A673 (cell line): Measurements from ENCODE around the gene SORCS3. TPM values are rescaled to one million over a fixed set of nuclear protein-coding genes. Genes with fewer than 3 reads are reported as not detected.

ENCODE experiments used
- BruUV-seq: library from RNA; stranded (reverse); fragments of 400-500 nt; replicated peaks from 2 replicates; lab custom pipeline; 2021; lab: Mats Ljungman, UMichigan
- CTCF ChIA-PET: fragments of 300-600 bp; sonication (Branson Sonifier 250); formaldehyde crosslinking; loops from one replicate; lab custom pipeline; 2022; ENCODE audit warnings: antibody characterized with exemption; lab: Charles Lee
- POLR2A ChIA-PET: fragments of 300-600 bp; sonication (Branson Sonifier 250); formaldehyde crosslinking; loops from one replicate; lab custom pipeline; 2022; ENCODE audit warnings: antibody characterized with exemption; ENCODE audit not compliant: low non-redundant PET; lab: Charles Lee
- DNase-seq: peaks from one replicate; pipeline ENCODE4 v3.0.0-alpha.2; 2015; ENCODE audit warnings: low spot score
- H3K27ac ChIP-seq: fragments of 200-600 bp; sonication (generic); 2 replicates; pipeline ENCODE4 v1.5.1; 2016; ENCODE audit warnings: mixed run types, low read depth, mild to moderate bottlenecking, mixed read lengths, antibody characterized with exemption, low read length; ENCODE audit not compliant: poor library complexity, severe bottlenecking
- H3K27me3 ChIP-seq: fragments of 200-600 bp; sonication (generic); replicated peaks from 2 replicates; pipeline ENCODE4 v1.6.1; 2017; ENCODE audit warnings: mixed run types, low read depth, mild to moderate bottlenecking, mixed read lengths, antibody characterized with exemption, low read length; ENCODE audit not compliant: insufficient read depth, poor library complexity
- H3K36me3 ChIP-seq: fragments of 200-600 bp; sonication (generic); 2 replicates; pipeline ENCODE4 v1.6.1; 2016; ENCODE audit warnings: mixed run types, mild to moderate bottlenecking, mixed read lengths, antibody characterized with exemption, low read length; ENCODE audit not compliant: insufficient read depth, poor library complexity, severe bottlenecking
- H3K4me1 ChIP-seq: fragments of 200-600 bp; sonication (generic); 2 replicates; pipeline ENCODE4 v1.6.1; 2017; ENCODE audit warnings: mixed run types, mild to moderate bottlenecking, mixed read lengths, antibody characterized with exemption, low read length; ENCODE audit not compliant: insufficient read depth, poor library complexity, severe bottlenecking
- H3K4me3 ChIP-seq: fragments of 200-600 bp; sonication (generic); 2 replicates; pipeline ENCODE4 v1.5.1; 2016; ENCODE audit warnings: low read depth, mixed run types, mild to moderate bottlenecking, mixed read lengths, low read length; ENCODE audit not compliant: poor library complexity, severe bottlenecking
- H3K9me3 ChIP-seq: fragments of 200-600 bp; sonication (generic); 2 replicates; pipeline ENCODE4 v1.6.1; 2016; ENCODE audit warnings: mixed run types, low read depth, mild to moderate bottlenecking, mixed read lengths, antibody characterized with exemption, low read length; ENCODE audit not compliant: poor library complexity, severe bottlenecking
- EZH2 ChIP-seq: fragments of 200-600 bp; sonication (generic); IDR thresholded peaks from 2 replicates; pipeline ENCODE4 v1.6.1; 2017; ENCODE audit warnings: borderline replicate concordance, low read depth, mild to moderate bottlenecking, mixed read lengths, antibody characterized with exemption, low read length; ENCODE audit not compliant: poor library complexity, severe bottlenecking
- intact Hi-C: fragments of 100-400 bp; cut with micrococcal nuclease; formaldehyde crosslinking; loops from one replicate; pipeline ENCODE4 v1.10.0; 2022; ENCODE audit not compliant: unreplicated experiment
- total RNA-seq: library from RNA; stranded (reverse); gene quantifications from 2 replicates; pipeline ENCODE4 v1.2.3, GENCODE V29; 2021
- TF ChIP-seq, protein P1 (sequence below): fragments of 300-800, 200-600 bp; sonication (generic); conservative IDR thresholded peaks from 2 replicates; pipeline ENCODE4 v1.5.1; 2017; ENCODE audit warnings: low read depth, mild to moderate bottlenecking, antibody characterized with exemption, low read length, moderate library complexity, mixed read lengths

Gene SORCS3
- total RNA-seq, 1 experiment from 2014 or later: not detected

- H3K9me3 ChIP-seq: no peaks in the 10 kb centered on the region
- ChIA-PET CTCF (no interaction called here), POLR2A (no interaction called here)
- no TSS peak for BruUV-seq
- TF ChIP-seq EZH2: no peak
- TF ChIP-seq, protein P1, sequence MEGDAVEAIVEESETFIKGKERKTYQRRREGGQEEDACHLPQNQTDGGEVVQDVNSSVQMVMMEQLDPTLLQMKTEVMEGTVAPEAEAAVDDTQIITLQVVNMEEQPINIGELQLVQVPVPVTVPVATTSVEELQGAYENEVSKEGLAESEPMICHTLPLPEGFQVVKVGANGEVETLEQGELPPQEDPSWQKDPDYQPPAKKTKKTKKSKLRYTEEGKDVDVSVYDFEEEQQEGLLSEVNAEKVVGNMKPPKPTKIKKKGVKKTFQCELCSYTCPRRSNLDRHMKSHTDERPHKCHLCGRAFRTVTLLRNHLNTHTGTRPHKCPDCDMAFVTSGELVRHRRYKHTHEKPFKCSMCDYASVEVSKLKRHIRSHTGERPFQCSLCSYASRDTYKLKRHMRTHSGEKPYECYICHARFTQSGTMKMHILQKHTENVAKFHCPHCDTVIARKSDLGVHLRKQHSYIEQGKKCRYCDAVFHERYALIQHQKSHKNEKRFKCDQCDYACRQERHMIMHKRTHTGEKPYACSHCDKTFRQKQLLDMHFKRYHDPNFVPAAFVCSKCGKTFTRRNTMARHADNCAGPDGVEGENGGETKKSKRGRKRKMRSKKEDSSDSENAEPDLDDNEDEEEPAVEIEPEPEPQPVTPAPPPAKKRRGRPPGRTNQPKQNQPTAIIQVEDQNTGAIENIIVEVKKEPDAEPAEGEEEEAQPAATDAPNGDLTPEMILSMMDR: no peak
- H3K27ac ChIP-seq: no peak overlapping the region
- H3K4me3 ChIP-seq: no peak overlapping the region
- peaks cover 25% of the 10 kb centered on the region for H3K27me3 ChIP-seq
- no peaks in the 10 kb centered on the region for H3K4me1 ChIP-seq
- DNase-seq: no peak
- no peaks in the 10 kb centered on the region for H3K36me3 ChIP-seq
- intact Hi-C loops: no loop called here
Observed at GRCh38 chr10:105243825-105244224, 602.7 kb downstream of the SORCS3 start.

DNA sequence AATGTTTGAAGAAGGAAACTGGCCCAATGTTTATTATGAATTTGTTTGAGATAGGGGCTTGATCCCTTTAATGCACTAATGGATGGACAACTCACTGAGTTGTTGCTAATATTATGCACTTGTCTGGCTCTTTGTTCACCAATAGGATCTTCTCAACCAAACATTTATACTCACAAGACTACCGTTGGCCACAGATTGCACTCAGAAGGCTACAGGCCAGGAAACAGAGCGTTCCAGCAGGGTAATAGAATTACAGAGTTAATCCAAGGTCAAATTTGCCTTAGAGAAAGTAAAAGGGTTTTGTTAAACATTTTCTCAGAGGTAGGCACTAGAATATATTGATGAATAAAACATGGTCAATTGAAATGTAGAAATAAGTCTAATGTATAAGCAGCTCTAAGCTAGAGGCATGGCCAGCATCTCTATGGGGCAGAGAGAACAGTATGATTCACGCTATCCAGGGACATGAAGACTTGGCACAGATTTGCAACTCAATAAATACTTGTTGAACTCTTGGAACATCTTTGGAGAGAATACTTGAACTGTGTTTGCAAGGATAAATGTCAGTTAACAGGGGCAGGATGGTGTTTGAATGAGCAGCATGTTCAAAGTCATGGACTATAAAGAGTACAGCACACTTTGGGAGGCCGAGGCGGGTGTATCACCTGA, 606.9 kb downstream of the SORCS3 start:
- Histone ChIP-seq H3K27me3 (peaks cover 48% of the 10 kb centered on the region), H3K27ac (no peak overlapping the region), H3K36me3 (no peaks in the 10 kb centered on the region), H3K9me3 (no peaks in the 10 kb centered on the region), H3K4me3 (no peak overlapping the region), H3K4me1 (no peaks in the 10 kb centered on the region)
- ChIA-PET POLR2A (no interaction called here), CTCF (no interaction called here)
- no peak for DNase-seq
- no TSS peak for BruUV-seq
- intact Hi-C loops: no loop called here
- TF ChIP-seq EZH2: no peak
- TF ChIP-seq, protein P1: no peak

DNA sequence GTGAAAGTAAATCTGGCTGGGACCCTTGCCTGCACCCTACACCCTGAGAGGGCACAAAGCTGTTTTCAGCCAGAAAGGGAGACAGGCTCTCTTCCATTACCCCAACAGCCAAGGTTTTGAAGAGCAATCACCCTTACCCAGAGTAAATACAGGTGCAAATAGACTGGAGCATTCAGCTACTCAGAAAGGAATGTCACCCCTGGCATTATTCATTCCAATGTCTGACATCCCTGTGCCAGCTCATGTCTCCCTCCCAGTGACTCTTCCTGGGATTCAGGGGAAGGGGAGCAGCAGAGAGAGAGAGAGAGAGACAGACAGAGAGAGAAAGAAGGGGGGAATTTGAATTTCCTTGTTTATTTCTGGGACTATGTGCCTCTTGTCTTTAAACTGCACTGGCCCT, 611.8 kb downstream of the SORCS3 start:
- Histone ChIP-seq H3K27me3 (peaks cover 51% of the 10 kb centered on the region), H3K4me3 (no peak overlapping the region), H3K9me3 (no peaks in the 10 kb centered on the region), H3K36me3 (no peaks in the 10 kb centered on the region), H3K4me1 (no peaks in the 10 kb centered on the region), H3K27ac (no peak overlapping the region)
- intact Hi-C loops: no loop called here
- ChIA-PET POLR2A (no interaction called here), CTCF (no interaction called here)
- no peak for TF ChIP-seq EZH2
- BruUV-seq: no TSS peak
- no peak for DNase-seq
